AG08396 (cell line): Measurements from ENCODE around the gene CCSER2.
"Not testable (repeated sequence)": the region's sequence is repeated elsewhere in the genome, so short reads cannot be mapped to it uniquely, and the experiment has no call there.

Source experiments
- DNase-seq: peaks from one replicate; pipeline ENCODE4 v3.0.0; 2012; ENCODE audit warnings: low spot score, mixed read lengths

Gene CCSER2

GRCh38 chr10:84453303-84453702 lies 124.9 kb downstream of the CCSER2 start:
- DNase-seq = no peak

DNA sequence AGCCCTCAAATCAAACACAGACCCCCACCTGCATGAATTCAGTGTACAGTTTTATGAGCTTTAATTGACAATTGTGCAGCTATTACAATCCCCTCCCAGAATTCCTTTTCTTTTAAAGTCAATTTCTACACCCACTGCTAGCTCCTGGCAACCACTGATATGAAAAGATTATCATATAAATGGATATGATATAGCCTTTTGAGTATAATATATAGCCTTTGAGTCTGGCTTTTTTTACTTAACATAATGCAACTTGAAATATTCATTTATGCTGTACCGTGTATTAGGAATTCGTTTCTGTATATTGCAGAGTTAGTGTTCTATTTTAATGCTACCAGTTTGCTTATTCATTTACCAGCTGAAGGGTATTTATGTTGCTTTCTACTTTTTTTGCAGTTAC lies 127.7 kb downstream of the CCSER2 start:
- DNase-seq = no peak

- DNase-seq = no peak
Observed at GRCh38 chr10:84460520-84460919, 132.1 kb downstream of the CCSER2 start.

- no peak for DNase-seq
Observed at GRCh38 chr10:84469470-84469869, 141.1 kb downstream of the CCSER2 start.

DNA sequence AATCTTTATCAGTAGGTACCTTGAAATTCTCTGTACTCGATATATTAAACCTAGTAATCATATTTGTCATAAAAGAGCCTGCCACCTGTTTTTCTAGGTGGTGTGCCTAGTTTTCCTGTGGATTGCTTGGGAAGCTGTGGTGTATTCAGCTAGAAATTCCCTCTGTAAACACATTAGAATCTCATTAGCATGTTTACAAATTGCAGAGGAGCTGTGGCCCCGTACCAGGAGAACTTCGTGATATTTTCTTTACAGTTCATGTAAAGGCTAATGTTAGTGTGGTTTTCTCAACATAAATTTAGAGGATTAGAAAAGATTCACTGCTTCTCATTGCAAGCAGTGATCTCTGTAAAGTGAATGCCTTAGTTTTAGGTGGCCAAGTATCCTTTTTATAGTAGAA lies 144.7 kb downstream of the CCSER2 start:
- DNase-seq = no peak

DNA sequence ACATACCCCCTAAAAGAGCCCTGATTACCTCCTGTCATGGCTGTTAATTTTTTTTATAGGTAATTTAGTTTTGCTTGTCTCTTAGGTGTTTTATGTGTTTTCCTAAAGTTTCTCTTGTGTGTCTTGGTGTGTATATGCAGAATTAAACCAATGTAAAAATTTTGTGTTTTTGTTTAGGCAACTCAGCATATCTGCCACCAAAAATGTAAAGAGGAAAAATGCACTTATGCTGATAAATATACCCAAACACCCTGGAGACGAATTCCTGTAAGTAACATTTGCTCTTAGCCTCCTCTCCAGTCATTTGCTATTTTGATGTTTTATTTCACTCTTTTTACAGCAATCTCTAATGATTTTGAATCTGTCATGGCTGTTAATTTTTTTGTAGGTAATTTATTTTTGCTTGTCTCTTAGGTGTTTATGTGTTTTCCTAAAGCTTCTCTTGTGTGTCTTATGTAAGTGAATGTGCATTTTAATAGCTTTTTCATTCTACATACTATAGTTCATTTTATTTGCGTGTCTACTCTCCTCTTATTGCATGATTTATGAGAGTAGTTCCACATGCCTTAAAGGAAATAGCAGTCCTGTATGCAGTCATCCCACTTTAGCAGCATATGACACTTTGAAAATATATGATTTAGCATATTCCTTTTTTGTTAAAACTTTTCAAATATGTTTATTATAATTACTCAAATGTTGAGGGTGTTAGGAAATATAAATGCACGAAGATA lies 149.2 kb downstream of the CCSER2 start:
- DNase-seq = no peak

- no peak for DNase-seq
Observed at GRCh38 chr10:84478151-84478550, 149.8 kb downstream of the CCSER2 start.

GRCh38 chr10:84478679-84479078 lies 150.3 kb downstream of the CCSER2 start:
- DNase-seq = no peak

GRCh38 chr10:84484541-84484940 lies 156.2 kb downstream of the CCSER2 start:
- no peak for DNase-seq

DNA sequence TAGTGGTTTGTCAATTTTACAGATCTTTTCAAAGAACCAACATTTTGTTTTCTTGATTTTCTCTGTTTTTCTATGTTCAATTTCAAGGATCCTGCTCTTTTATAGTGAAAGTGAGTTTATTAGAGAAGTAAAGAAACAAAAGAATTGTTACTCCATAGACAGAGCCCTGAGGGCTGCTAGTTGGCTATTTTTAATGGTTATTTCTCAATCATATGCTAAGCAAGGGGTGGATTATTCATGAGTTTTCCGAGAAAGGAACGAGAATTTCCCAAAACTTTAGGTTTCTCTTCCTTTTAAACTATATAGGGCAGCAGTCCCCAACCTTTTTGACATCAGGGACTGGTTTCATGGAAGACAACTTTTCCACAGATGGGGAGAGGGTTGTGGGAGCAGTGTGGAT lies 165.0 kb downstream of the CCSER2 start:
- no peak for DNase-seq

DNA sequence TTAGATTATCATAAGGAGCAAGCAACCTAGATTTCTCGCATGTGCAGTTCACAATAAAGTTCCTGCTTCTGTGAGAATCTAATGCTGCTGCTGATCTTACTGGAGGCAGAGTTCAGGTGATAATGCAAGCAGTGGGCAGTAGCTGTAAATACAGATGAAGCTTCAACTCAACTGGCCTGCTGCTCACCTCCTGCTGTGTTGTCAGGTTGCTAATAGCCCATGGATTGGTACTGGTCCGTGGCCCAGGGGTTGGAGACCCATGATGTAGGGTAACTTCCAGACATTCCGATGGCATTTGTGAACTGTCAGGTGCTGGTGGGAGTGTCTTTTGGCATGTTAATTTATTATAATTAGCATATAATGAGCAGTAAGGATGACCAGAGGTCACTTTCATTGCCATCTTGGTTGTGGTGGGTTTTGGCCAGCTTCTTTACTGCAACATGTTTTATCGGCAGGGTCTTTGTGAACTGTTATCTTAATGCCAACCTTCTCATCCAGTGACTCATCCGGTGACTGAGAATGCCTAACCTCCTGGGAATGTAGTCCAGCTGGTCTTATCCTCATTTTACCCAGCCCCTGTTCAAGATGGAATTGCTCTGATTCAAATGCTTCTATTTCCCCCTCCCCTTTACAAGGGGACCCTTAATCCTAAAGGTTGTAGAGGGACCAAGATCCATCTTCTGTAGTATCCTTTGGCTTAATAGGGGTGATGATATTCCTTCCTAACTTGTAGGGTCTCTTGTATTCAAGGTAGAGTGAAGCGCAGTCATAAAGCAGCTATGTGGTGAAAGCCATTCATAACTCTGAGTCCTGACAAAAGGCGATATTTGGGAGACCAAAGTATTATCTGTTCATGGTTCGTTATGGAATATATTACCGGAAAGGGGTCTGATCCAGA lies 165.8 kb downstream of the CCSER2 start:
- DNase-seq = peak; percentile 21

GRCh38 chr10:84494849-84495180 lies 166.4 kb downstream of the CCSER2 start:
- no peak for DNase-seq

GRCh38 chr10:84497978-84498377 lies 169.6 kb downstream of the CCSER2 start:
- DNase-seq = no peak

DNA sequence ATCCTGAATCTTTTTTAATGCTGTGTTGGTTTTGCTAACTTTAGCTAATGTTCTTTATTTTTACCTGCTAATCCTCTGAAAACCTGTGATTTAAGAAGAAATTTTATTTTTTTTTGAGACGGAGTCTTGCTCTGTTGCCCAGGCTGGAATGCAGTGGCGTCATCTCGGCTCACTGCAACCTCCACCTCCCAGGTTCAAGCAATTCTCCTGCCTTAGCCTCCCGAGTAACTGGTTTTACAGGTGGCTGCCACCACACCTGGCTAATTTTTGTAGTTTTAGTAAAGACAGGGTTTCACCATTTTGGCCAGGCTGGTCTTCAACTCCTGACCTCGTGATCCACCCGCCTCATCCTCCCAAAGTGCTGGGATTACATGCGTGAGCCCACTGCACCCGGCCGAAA lies 170.7 kb downstream of the CCSER2 start:
- not testable (repeated sequence) for DNase-seq

GRCh38 chr10:84499846-84500245 lies 171.5 kb downstream of the CCSER2 start:
- DNase-seq = no peak

DNA sequence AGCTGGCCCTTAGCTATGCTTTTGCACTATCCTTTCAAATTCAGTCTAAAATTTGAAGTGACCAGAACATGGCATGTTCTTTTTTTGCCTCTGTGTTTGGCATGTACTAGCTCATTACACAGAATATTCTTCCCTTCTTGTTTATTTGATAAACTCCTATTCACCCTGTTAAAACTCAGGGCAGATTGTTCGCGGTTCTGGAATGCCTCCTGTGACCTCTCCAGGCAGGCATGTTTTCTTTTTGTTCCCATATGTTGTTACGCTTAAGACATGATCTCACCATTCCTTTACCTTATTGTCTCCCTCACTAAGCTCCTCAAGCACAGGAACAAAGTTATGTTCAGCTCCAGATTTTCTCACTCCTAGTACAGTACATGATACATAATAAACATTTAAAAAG lies 181.7 kb downstream of the CCSER2 start:
- DNase-seq = peak; percentile 10

GRCh38 chr10:84511106-84511505 lies 182.7 kb downstream of the CCSER2 start:
- DNase-seq = no peak

GRCh38 chr10:84511709-84512285 lies 183.4 kb downstream of the CCSER2 start:
- DNase-seq = no peak

GRCh38 chr10:84517554-84517953 lies 189.2 kb downstream of the CCSER2 start:
- no peak for DNase-seq

- DNase-seq = no peak
Observed at GRCh38 chr10:84519235-84519634, 190.8 kb downstream of the CCSER2 start.

DNA sequence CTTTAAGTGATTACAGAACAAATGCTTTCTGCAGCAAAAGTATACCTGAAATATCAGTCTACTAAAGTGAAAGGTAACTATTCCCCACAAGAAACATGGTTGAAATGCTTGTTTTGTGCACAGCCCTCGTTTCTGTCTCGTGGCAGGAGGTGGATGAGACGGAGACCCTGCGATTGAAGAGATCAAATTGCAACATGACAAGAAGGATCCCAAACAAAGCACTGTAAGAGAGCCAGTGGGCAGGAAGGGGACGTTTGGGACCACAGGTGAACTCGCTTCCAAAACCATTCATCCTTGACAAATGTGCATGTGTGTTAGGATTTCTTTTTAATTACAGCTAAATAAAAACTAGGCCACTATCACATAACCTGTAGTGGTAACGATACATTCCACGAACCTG lies 192.6 kb downstream of the CCSER2 start:
- no peak for DNase-seq

GRCh38 chr10:84521468-84521867 lies 193.1 kb downstream of the CCSER2 start:
- DNase-seq = no peak
